GM21528 (cell line): Measurements from ENCODE around the gene CDH23.

ENCODE experiments used
- ATAC-seq: cut with Tn5 transposase; IDR thresholded peaks from one replicate; pipeline ENCODE4 v1.9.1; 2021; ENCODE audit warnings: mild to moderate bottlenecking, moderate library complexity; ENCODE audit not compliant: unreplicated experiment, low FRiP score

Gene CDH23

GRCh38 chr10:71661060-71661622 lies 264.4 kb downstream of the CDH23 start:
- no peak for ATAC-seq

GRCh38 chr10:71661779-71662336 lies 265.1 kb downstream of the CDH23 start:
- no peak for ATAC-seq

GRCh38 chr10:71663311-71663710 lies 266.6 kb downstream of the CDH23 start:
- no peak for ATAC-seq

GRCh38 chr10:71664585-71664984 lies 267.9 kb downstream of the CDH23 start:
- ATAC-seq, result no peak

GRCh38 chr10:71665456-71665855 lies 268.7 kb downstream of the CDH23 start:
- ATAC-seq, result no peak

- no peak for ATAC-seq
Measured at GRCh38 chr10:71666639-71667386, 270.1 kb downstream of the CDH23 start.

GRCh38 chr10:71667387-71667752 lies 270.6 kb downstream of the CDH23 start:
- no peak for ATAC-seq

- ATAC-seq, result no peak
Measured at GRCh38 chr10:71671994-71672946, 275.6 kb downstream of the CDH23 start.

- no peak for ATAC-seq
Measured at GRCh38 chr10:71675295-71675970, 278.7 kb downstream of the CDH23 start.

- no peak for ATAC-seq
Measured at GRCh38 chr10:71677261-71677660, 280.5 kb downstream of the CDH23 start.

- no peak for ATAC-seq
Measured at GRCh38 chr10:71678057-71678805, 281.5 kb downstream of the CDH23 start.

- ATAC-seq, result no peak
Measured at GRCh38 chr10:71679425-71679824, 282.7 kb downstream of the CDH23 start.

- no peak for ATAC-seq
Measured at GRCh38 chr10:71681977-71682376, 285.3 kb downstream of the CDH23 start.

- ATAC-seq, result no peak
Measured at GRCh38 chr10:71683301-71683700, 286.6 kb downstream of the CDH23 start.

- no peak for ATAC-seq
Measured at GRCh38 chr10:71684356-71685173, 287.8 kb downstream of the CDH23 start.

- ATAC-seq, result no peak
Measured at GRCh38 chr10:71685554-71686232, 289.0 kb downstream of the CDH23 start.

GRCh38 chr10:71687077-71687476 lies 290.4 kb downstream of the CDH23 start:
- ATAC-seq, result no peak

- ATAC-seq, result no peak
Measured at GRCh38 chr10:71687480-71687879, 290.8 kb downstream of the CDH23 start.
